ENCODE measurements around the gene MAD2L1BP. TPM values are rescaled to one million over a fixed set of nuclear protein-coding genes. Genes with fewer than 3 reads are reported as not detected.

The MAD2L1BP gene
- total RNA-seq, 1 donor from 2014 or later: 19.2 TPM

- Histone ChIP-seq H3K36me3 (peaks cover 66% of the 10 kb centered on the region), H3K4me3 (no peak overlapping the region), H3K9me3 (no peaks in the 10 kb centered on the region), H3K4me1 (peaks cover 2% of the 10 kb centered on the region), H3K27ac (no peak overlapping the region), H3K27me3 (ENCODE audit: low read depth) (no peaks in the 10 kb centered on the region)
- TF ChIP-seq CTCF (IDR thresholded peaks at IDR 0.05): no peak
- no peak for ATAC-seq
- no peak for DNase-seq
- intact Hi-C loops (cut with DNase I): no loop called here
These were observed 21.8 kb upstream of the MAD2L1BP start for GRCh38 chr6:43613721-43614395.

- Histone ChIP-seq H3K36me3 (peaks cover 71% of the 10 kb centered on the region), H3K4me3 (no peak overlapping the region), H3K4me1 (peaks cover 2% of the 10 kb centered on the region), H3K9me3 (no peaks in the 10 kb centered on the region), H3K27ac (no peak overlapping the region), H3K27me3 (ENCODE audit: low read depth) (no peaks in the 10 kb centered on the region)
- no peak for ATAC-seq
- intact Hi-C loops (cut with DNase I): no loop called here
- DNase-seq: no peak
- TF ChIP-seq CTCF (IDR thresholded peaks at IDR 0.05): no peak
These were observed 21.3 kb upstream of the MAD2L1BP start for GRCh38 chr6:43614396-43614730.

GRCh38 chr6:43616725-43617472 lies 18.7 kb upstream of the MAD2L1BP start:
- Histone ChIP-seq H3K27me3 (ENCODE audit: low read depth) (no peaks in the 10 kb centered on the region), H3K4me1 (peaks cover 10% of the 10 kb centered on the region), H3K36me3 (peaks cover 76% of the 10 kb centered on the region), H3K9me3 (no peaks in the 10 kb centered on the region), H3K27ac (no peak overlapping the region), H3K4me3 (no peak overlapping the region)
- no peak for TF ChIP-seq CTCF (IDR thresholded peaks at IDR 0.05)
- intact Hi-C loops (cut with DNase I): no loop called here
- ATAC-seq (no peak), DNase-seq (no peak)

- ATAC-seq (no peak), DNase-seq (no peak)
- peaks cover 14% of the 10 kb centered on the region for H3K4me1 ChIP-seq
- intact Hi-C loops (cut with DNase I): no loop called here
- peaks cover 85% of the 10 kb centered on the region for H3K36me3 ChIP-seq
- no peak overlapping the region for H3K4me3 ChIP-seq
- no peak for TF ChIP-seq CTCF (IDR thresholded peaks at IDR 0.05)
- H3K9me3 ChIP-seq: no peaks in the 10 kb centered on the region
- no peaks in the 10 kb centered on the region for H3K27me3 ChIP-seq (ENCODE audit: low read depth)
- no peak overlapping the region for H3K27ac ChIP-seq
These were observed 14.4 kb upstream of the MAD2L1BP start for GRCh38 chr6:43621078-43621835.

DNA sequence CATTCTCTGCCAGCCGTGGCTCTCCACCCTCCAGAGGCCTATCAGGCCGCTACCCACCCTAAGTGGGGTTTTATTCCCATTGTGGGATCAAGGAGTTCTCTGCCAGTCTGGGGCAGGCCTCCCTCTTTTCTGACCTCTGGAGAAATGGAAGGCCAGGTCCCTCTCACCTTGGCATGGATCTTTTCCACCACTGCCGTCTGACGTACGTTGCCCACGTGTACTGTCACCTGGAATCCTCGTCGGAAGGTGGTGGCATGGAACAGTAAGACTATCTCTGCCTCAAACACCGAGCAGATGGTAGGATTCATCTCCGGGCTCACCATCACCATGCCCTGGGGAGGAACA lies 13.8 kb upstream of the MAD2L1BP start:
- H3K36me3 ChIP-seq: peaks cover 81% of the 10 kb centered on the region

More for the DNA sequence above, 13.8 kb upstream of the MAD2L1BP start:
- DNase-seq: no peak
- Histone ChIP-seq H3K27ac (no peak overlapping the region), H3K9me3 (no peaks in the 10 kb centered on the region), H3K27me3 (ENCODE audit: low read depth) (no peaks in the 10 kb centered on the region), H3K4me3 (no peak overlapping the region), H3K4me1 (peaks cover 20% of the 10 kb centered on the region)
- intact Hi-C loops (cut with DNase I): no loop called here
- TF ChIP-seq CTCF (IDR thresholded peaks at IDR 0.05): no peak
- ATAC-seq: no peak
